GM19438 (cell line): ENCODE results near the gene DOC2B.
"Not testable (repeated sequence)": the region's sequence is repeated elsewhere in the genome, so short reads cannot be mapped to it uniquely, and the experiment has no call there.

ENCODE experiments used
- ATAC-seq: cut with Tn5 transposase; IDR thresholded peaks from one replicate; pipeline ENCODE4 v1.9.1; 2021; ENCODE audit warnings: low read depth; ENCODE audit not compliant: unreplicated experiment

The DOC2B gene

GRCh38 chr17:213286-214105 is 32.0 kb upstream of the DOC2B start:
- no peak for ATAC-seq

GRCh38 chr17:210402-210801 is 29.0 kb upstream of the DOC2B start:
- ATAC-seq, result no peak

DNA sequence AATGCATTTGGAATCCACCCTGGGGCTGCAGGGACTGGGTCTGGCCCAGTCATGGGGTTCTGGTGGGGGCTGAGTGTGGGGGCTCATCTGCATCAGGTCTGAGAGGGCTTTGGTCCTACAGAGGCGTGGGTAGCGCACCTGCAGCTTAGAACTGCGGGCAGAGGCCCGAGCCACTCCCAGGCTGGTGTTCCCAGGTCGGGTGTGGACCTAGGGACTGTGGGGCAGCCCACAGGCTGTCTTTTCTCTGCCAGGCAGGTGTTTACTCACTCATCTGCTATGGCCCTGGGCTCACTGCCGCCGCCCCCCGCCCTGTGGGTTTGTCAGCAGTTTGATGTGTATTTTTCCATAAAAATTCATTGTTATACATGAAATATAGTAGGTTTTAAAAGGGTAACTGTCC is 27.0 kb upstream of the DOC2B start:
- no peak for ATAC-seq

- no peak for ATAC-seq
Measured at GRCh38 chr17:207775-208174, 26.3 kb upstream of the DOC2B start.

DNA sequence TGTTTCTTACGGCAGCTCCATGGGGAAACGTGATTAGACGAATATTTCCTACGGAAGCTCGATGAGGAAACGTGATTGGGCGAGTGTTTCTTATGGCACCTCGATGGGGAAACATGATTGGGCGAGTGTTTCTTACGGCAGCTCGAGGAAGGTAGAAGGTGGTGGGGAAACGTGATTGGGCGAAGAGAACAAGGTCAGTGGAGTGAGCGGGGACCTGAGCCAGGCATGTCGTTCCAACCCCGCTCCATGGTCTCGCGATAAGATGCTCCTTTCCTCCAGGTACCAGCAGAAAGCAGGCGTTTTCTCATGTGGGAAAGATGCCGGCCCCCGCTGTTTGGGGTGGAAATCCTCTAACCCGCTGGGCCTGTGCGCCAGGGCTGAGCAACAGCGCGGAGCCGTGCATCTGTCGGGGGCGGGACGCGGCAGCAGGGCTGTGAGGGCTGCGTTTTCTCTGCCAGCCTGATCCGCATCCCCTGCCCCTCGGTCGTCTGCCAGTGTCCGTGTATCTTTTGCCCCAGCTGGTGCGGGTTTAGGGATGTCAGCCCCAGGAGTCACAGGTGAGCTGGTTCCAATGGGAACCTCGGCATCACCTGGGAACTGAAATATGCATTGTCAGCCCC is 25.6 kb upstream of the DOC2B start:
- ATAC-seq, result no peak

GRCh38 chr17:206484-206883 is 25.0 kb upstream of the DOC2B start:
- not testable (repeated sequence) for ATAC-seq

DNA sequence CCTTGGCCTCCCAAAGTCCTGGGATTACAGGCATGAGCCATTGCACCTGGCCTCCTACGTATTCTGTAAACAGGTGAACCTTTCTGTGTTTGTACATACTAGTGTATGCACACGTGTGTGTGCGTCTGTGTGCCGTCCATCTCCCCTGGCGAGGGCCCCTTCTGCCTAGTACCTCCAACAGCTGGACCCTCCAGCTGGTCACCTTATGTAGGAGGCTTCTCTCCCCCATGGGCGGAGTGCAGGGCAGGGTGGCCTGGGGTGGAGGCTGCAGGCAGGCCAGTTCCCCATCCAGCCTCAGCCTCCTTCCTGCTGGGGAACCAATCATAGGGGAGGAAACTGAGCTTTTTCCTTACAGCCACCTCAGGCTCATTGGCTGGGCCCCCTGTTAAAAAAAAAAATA is 24.4 kb upstream of the DOC2B start:
- no peak for ATAC-seq

DNA sequence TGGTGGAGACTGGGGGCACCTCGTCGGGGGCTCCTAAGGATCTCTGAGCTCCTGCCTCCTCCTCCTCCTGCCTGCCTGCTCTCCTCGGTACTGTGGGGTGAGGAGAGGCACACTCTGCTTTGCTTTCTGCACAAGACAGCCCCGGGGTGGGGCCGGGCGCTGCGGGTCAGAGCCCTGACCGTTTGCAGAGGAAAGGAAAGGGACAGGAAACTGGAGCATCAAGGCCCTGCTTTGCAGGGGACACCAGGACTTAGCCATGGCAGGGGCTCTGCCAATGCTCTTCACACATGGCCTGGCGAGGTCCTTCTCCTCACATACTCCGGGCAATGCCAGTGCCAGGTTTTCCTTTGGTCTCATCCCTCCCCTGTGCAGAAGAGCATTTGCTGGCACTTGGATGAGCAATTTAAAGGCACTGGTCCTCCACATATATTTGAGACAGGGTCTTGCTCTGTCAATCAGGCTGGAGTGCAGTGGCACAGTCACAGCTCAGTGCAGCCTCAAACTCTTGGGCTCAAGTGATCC is 23.8 kb upstream of the DOC2B start:
- ATAC-seq, result no peak

GRCh38 chr17:204427-205147 is 23.1 kb upstream of the DOC2B start:
- no peak for ATAC-seq

- ATAC-seq, result no peak
Measured at GRCh38 chr17:202501-202951, 21.1 kb upstream of the DOC2B start.

DNA sequence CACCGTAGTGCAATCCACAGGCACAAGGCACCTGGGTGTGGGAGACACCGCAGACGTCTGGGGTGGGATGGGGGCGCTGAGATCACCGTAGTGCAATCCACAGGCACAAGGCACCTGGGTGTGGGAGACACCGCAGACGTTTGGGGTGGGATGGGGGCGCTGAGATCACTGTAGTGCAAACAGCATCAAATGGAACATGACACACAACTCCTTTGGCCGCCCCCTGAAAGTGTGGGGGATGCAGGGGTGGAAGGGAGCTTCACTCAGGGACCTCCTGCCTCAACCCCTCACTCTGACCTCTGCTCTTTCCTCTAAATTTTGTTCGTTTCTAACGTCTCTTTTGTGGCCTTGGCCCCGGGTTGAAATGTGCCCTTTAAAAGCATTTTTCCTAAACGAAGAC is 20.3 kb upstream of the DOC2B start:
- not testable (repeated sequence) for ATAC-seq

DNA sequence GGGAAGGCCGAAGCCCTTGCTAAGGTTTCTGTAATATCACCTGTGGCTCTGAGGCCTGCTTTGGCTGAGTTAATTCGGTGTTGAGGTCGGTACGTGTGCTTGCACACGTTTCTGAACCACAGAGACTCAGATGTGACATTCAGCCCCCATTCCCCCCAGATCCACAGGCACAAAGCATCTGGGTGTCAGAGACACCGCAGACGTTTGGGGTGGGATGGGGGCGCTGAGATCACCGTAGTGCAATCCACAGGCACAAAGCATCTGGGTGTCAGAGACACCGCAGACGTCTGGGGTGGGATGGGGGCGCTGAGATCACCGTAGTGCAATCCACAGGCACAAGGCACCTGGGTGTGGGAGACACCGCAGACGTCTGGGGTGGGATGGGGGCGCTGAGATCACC is 19.8 kb upstream of the DOC2B start:
- ATAC-seq, result not testable (repeated sequence)

- no peak for ATAC-seq
Measured at GRCh38 chr17:200586-200985, 19.1 kb upstream of the DOC2B start.

DNA sequence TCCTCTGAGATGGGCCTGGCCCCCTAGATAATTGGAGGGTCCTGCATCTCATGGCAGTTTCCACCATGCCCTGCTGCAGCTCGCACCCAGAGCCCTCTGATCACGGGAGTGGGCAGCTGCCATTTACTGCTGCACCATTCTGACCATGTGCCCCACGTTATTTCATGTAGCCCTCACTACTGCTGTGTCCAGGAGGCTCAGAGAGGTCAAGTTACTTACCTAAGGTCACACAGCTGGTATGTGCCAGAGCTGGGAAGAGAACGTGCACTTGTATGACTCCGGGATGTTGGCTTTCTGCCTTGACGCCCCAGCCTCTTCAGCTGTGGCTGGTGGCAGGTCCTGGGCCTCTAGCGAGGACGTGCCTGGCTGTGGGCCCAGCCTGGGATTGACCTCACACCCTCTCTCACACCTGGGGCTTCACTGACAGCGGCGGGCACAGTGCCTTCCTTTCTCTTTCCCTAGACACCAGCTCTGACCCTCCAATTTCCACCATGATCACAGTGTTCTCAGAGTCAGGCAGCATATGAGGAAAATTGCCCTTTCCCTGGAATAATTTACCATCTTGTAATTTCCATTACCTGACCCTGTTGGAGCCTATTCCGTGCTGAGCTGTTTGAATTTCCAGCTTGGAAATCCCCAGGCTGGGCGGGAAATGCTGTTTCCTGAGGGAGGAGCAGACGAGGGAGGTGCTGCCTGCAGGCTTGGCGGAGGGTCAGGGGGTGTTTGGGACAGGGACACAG is 18.5 kb upstream of the DOC2B start:
- ATAC-seq, result no peak

DNA sequence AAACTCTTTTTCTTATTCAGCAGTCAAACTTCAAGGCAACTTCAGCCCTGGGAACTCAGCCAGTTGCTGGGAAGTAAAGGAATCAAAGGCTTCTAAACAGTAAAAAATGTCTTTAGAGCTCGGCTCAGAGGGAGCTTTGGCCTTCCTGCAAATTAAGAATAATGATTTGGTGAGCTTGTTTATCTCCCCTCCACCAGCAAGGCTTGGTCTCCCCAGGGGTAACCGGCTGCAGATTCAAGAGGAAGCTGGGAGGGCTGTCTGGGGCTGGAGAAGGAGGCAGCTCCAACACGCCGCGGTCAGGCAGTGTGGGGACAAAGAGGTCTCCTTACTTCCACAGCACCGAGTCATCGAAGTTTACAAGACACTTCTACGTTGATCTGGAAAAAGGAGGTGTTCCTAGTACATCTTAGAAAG is 17.7 kb upstream of the DOC2B start:
- no peak for ATAC-seq

- ATAC-seq, result not testable (repeated sequence)
Measured at GRCh38 chr17:198225-198624, 16.8 kb upstream of the DOC2B start.

- no peak for ATAC-seq
Measured at GRCh38 chr17:197352-197751, 15.9 kb upstream of the DOC2B start.

DNA sequence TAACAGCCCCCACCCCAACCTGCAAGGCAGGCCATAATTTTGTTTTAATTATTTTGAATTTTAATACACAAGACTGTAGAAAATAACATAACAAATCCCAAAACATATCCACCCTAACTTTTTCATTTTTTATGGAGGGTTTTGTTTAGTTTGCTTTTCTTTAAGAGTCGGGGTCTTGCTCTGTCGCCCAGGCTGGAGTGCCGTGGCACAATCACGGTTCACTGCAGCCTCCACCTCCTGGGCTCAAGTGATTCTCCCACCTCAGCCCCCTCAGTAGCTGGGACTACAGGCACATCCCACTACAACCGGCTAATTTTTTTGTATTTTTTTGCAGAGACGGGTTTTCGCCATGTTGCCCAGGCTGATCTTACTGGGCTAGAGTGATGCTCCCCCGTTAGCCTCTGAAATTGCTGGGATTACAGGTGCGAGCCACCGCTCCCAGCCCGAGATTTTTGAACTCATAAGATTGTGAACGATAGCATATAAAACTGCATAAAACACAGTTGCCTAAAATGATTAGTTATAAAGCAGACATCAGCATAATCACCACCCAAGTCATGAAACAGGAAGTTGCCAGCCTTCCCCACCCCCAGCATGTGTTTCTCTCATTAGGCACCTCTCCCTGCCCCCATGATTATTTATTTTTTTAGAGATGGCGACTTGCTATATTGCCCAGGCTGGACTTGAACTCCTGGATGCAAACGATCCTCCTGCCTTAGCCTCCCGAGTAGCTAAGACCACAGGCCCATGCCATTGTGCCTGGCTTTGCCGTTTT is 13.6 kb upstream of the DOC2B start:
- no peak for ATAC-seq

GRCh38 chr17:193841-194806 is 12.7 kb upstream of the DOC2B start:
- ATAC-seq, result no peak
